Ureter (tissue), 1 donor: Measurements from ENCODE around the gene OPN4. TPM values are rescaled to one million over a fixed set of nuclear protein-coding genes. Genes with fewer than 3 reads are reported as not detected.

ENCODE experiments used
- DNase-seq: peaks from one replicate; pipeline ENCODE4 v3.0.0-alpha.2; 2020; ENCODE audit warnings: low spot score
- total RNA-seq: library from RNA; stranded (reverse); gene quantifications from one replicate; pipeline ENCODE4 v1.2.4, GENCODE V29; 2023
- donor health status: DM: yes; HTN: yes; CAD: no.

Gene OPN4
- total RNA-seq, 1 donor from 2014 or later, result not detected

DNA sequence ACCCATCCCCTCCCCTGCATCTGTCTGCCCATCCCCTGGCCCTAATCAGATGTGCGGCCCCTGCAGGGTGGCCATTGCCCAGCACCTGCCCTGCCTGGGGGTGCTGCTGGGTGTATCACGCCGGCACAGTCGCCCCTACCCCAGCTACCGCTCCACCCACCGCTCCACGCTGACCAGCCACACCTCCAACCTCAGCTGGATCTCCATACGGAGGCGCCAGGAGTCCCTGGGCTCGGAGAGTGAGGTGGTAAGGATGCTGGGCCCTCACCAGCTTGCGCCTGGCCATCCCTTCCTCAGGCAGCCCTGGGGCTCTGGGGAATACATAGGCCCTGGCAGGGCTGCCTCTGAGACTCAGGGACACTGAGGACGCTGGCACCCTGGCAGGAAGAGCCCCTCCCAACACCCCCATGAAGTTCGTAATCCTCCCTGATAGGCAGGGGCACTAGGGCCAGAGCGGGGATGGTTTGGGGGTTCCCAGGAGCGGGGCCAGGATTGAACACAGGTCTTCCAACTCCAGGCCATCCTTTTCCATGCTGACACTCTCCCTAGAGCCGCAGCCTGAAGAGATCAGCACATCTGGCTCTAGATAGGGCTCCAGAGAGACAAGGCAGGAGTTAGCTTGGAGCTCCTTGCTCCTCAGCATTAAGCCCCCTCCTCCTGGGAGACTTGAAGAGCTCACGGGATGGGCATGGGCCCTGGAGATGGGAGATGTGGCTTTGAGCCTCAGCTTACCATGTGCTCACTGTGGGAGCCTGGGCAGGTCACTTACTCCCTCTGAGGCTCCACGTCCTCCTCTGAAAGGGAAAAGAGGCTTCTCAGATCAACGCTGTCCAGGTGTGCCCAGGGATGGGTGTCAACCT is 8.1 kb downstream of the OPN4 start:
- DNase-seq, result no peak

DNA sequence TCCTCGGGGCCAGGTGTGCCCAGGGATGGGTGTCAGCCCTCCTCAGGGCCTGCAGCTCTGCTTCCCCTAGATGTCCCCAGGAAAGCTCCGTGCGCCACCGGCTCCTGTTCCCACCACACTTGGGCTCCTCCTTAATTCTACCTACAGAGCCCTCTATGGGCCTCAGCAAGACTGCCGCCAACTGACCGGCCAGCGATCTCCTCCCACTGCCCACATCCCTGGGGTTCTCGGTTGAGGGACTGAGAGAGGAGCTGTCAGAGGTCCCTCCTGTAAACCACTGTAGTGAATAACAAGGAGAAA is 8.6 kb downstream of the OPN4 start:
- DNase-seq, result no peak

DNA sequence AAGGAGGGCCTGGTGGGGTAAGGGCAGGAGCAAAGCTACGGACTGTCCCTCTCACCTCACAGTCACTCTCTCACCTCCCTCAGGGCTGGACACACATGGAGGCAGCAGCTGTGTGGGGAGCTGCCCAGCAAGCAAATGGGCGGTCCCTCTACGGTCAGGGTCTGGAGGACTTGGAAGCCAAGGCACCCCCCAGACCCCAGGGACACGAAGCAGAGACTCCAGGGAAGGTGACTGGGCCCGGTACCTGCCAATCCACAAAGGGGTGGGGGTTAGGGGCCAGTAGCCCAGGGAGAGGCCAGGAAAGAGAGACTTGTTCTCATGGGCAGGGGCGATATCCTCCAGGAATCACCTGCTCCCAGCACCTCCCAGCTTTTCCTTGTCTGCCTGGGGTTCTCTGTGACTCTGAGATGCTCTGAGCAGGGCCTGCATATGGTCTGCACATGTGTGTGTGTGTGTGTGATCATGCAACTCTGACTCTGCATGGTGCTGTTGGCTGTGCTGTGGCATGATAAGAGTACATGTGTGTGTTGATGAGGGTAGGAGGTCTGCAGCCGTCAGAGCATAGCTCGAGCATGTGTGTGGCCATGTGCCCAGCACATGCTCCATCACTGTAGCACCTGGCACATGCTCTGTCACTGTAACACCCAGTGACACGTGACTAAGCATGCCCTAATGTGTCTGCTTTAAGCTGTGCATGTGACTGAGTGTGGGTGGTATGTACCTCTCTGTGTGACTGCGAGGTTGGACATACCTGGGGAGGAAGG is 9.4 kb downstream of the OPN4 start:
- DNase-seq, result no peak

DNA sequence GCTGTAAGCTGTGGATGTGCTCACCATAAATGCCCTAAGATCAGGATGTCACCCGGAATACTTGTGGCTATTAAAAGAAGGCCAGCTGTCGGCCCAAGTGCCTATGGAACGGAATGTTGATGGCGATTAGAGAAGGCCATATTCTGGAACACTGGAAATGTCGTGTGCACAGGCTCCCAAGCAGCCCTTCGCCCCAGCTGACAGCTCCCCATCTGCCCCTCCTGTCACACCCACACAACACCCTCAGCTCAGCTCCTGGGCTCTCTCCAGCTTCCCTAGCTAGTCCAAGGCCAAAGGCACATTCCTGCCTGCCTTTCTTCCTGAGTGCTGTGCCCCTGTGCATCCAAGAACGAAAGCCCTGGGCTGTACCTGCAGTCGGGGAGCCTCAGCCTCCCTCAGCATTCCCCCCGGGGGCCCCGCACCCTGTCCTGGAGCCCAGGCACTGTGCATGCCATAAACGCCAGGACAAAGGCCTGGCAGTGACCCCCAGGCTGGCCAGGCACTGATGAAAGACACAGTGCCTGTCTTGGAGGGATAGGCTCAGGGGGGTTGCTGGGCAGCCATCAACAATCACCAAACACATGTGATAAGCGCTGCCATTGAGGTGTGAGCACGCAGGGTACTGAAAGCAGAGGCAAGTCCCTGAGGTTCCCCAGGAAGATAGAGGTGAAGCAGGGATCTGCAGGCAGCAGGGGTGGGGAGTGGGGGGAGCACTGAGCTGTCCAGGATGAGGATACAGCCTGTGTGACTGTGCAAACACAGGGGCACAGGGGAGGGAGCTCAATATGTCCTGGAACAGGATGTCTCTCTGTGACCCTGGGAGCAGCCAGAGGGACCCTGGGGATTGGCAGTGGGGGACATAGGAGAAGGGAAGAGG is 10.2 kb downstream of the OPN4 start:
- DNase-seq, result no peak

DNA sequence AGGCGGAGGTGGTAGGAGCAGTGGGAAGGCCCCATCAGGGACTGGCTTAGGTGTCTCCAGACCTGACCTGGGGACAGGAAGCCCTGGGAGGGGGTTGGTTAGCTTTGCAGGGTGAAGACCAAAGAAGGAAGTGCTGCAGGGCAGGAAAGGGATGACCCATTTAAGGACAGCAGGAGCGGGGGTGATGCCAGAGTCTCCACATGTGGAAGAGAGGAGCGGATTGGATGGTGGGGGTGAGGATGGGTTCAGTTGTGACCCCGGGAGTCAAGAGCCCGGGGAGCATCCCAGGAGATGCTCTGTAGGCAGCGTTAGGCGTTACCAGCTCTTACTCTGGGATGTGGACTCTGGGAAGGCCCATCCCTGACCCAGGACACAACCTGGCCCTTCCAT is 10.9 kb downstream of the OPN4 start:
- DNase-seq, result no peak

DNA sequence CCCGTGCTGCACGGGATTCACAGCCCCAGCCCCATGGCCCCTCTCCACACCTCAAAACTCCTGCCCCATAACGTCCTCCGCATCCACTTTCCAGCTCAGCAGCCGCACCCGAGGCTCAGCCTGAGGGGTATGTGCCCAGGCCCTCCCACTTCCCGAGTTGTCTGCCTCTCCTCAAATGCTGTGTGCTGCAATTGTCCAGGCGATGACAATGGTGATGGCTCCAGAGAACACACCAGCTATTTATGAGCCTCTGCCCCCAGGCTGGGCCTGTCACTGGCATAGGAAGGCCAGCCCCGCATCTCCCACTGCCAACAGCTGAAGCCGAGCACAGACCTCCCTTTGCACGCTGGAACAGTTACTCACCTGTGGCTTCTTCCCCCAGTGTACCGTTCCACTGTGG is 11.5 kb downstream of the OPN4 start:
- DNase-seq, result no peak

DNA sequence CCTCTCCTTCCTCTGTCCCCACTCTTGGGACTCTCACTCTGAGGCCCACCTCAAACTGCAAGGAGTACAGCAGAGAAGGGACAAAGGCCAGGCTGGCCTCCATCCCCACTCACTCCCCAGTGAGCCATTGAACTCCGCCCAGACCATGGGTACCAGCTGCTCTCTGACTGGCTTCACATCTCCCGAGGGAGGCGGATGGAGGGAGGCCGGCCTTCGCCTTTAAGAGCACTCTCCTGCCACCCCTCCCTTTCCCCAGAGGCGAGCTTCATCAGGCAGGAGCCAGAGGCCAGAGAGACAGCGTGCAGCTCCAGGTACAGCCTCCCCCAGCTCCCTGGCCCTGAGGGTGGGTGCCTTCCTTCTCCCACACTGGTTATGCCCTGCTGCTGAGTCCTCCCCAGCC is 12.2 kb downstream of the OPN4 start:
- DNase-seq, result no peak

DNA sequence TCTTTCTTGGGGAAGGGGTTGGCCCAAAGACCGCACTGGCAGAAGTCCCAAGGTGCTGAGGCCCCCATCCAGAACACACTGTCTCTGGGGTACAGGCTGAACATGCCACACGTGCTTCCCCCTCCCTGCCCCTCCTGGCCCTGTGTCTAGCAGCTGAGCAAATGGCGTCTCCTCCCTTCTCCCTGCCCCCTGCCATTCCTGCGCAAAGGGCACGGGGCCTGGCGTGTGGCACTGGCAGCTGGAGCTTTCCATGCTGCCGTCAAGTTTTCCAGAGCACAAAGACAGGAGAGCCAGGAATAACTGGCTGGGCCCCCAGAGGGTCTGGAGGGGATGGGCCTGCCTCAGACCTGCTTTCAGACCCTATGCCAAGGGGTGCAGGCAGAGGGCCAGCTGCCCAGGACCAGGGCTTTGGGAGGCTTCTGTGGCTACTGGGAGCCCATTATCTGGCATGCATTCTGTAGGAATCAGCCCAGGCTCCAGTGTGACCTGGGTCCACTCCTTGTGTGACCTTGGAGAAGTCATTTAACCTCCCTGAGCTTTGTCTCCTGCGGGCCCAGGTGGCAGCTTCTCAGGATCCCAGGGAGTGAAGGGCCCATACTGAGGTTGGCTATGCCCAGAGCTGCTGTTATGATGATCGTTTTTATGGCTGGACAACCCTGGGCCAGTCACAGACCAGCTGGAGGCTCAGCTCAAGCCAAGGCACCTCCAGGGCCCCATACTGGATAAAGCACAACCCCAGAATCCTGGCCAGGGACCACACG is 13.3 kb downstream of the OPN4 start:
- DNase-seq, result no peak

DNA sequence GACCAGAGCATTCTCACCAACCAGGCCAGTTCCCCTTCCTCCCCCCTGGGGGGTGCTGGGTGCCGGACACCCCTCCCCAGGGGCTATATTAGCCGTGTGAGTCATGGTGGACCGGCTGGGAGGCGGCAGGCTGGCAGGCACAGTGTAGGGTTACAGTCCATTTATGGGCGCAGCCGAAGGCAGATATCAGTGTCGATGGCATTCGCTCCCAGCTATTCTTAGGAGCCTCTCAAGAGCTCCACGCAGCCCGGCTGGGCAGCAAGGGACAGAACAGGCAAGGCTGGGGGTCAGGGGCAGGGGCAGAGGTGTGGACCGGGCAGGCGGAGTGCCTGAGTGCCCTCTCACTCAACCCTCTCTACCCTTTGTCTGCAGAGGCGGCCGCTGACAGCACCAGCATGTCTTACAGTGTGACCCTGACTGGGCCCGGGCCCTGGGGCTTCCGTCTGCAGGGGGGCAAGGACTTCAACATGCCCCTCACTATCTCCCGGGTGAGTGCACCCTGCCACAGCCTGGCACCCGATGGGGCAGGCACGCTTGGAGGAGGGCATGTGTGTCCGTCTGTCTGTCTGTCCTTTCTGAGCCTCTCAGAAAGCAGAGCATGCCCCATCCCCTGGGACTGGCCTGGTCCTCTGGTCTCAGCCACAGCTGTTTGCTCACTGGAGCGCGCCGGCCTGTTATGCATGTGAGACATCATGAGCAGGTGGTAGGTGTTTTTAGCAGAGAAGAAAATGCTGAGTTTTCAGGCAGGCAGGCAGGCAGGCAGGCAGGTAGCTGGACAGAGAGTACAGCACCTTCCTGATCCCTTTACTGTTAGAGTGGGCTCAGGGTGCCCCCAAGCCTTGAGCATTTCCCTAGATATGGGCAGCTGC is 14.2 kb downstream of the OPN4 start, which contains the start of gene LDB3:
TSS of gene LDB3 (plus strand) at position 215 of the 869 bp plus-strand sequence. CDS start at position 396, 181 bp downstream.
- DNase-seq, result peak; percentile 69

DNA sequence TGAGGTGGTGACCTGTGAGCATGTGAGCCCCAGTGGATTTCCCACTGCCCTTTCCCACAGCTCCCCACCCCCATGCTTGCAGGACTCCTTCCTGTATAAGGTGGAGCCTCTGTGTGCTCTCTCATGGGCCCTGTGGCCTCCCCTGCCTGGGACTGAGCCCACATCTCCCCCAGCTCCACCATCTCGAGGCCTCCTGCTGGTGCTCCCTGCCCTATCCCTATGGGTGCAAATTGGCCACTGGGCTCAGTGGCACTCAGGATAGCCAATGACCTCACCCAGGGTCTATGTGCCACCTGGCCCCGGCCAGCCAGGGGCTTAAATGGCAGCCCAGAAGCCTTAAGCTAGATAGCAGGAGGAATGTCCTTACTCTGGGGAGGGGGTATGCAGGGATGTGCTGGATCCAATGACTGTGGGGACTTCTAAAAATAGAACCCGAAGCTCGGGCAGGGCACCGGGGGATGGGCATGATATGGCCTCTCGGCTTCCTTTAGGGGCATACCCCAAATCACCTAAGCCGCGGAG is 16.0 kb downstream of the OPN4 start:
- no peak for DNase-seq

DNA sequence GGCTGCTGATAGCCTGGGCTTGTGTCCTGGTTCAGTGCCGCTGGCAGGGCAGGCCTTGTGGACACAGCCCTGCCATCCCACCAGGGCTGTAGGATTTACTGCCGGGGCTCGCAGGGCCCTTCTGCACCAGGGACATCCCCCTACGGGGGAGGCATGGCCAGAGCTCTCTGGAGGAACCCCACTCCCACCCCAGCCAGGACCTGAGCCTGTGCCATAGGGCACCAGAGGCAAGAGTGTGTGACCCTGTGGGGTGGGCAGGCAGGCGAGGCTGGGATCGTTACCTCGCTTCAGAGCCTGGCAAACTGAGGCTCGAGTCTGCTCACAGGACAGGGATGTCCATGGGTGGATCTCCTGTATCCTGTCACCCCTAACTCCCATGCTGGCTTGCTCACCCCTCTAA is 16.5 kb downstream of the OPN4 start:
- DNase-seq, result no peak

DNA sequence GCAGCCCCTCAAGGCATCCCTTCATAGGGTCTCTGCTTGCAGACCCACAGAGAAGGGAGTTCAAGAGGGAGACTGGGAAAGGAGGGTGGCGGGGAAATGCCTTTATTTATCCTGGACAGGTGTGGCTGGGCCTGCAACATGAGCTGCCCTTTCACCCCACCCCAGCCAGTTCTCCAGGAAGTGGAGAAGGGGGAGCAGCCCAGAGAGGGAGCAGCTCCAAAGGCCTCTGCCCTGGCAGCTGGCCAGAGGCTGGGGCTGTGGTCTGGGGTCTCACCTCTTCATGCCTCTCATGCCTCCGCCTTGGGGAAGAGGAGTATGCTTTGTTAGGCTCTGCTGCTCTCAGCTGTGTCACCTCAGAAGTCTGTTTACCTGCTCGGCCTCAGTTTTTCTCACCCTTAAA is 17.1 kb downstream of the OPN4 start:
- peak; percentile 65 for DNase-seq

DNA sequence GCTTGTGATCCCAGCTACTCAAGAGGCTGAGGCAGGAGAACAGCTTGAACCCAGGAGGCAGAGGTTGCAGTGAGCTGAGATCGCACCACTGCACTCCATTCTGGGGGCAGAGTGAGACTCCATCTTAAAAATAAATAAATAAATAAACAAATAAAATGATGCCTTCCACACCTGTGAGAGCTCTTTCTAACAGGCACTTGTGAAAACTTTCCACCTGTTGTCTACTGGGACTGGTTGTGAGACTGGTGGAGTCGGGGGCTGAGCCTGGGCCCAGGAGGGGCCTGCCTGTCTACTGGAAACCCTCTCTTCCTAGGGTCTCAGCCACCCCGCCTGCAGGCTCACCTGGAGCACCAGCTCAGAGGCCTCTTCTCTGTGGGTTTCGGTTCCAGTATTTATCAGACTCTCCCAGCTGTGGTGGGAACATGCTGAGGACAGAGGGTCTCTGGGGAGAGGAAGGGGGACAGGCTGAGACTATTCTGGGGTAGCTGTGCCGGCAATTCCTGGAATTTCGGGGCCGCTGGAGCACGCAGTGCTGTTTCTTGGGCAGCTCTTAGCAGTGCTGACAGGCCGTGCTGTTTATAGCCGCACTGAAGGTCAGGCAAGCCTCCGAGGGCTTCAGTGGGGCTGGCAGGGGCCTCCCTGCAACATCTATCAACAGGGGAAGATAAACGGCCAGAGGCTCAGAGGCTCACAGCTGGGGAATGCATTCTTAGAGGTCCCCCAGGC is 17.8 kb downstream of the OPN4 start:
- DNase-seq, result peak; percentile 72

DNA sequence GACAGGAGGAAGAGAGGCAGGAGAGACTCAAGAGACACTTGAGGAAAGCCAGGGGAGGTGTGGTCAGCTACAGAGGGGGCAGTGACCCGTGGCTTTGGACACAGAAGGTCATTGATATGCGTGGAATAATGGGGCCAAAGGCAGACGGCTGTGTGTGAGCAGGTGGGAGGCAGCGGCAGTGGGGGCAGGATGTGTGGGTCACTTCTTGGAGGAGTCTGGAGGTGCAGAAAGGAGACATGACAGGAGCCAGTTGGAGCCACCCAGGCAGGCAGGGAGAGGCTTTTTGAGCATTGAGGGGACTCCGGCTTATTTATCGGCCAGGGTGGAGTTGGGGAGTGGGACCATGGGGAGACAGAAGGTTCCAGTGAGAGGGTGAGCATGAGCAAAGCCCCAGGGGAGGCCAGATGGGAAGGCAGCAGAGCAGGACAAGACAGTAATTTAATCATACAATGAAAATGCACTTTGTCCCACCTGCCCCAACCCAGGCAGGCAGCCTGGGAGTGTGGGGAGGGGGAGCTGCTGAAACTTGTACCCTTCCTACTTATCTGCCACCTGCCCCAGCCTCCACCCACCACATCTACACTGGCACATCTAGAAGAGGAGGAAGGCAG is 19.0 kb downstream of the OPN4 start:
- no peak for DNase-seq

DNA sequence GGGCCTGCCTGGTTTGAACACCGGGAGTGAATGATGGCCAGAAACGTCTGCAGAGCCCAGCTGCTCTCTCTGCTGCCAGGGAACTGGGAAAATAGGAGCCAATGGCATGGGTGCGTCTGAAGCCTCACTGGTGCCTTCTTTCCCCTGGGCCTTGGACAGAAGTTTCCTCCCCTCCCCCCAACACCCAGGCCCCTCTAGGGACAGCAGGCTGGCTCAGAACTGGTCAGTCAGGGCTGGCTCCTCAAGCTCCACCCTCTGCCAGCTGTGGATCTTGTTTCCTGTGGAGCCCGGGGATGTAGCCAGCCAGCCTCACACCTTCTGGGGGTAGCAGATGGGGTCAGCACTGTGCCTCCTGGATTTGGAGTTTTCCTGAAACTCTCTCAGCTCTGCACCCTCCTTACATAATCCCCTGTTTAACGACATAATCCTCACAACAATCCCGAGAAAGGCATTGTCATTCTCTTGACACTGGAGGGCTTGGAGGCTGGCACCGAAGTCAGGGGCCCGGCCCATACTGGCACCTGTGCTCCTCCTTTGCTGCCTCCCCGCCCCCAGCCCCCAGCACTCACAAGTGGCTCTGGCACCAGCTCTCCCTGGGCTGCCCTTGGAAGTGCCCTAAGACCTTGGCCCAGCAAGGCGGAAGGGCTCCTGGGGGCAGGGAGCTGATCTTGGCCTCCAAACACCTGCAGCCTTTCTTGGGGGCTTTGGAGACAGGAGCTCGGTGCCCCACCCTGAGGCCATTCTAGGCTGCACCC is 19.7 kb downstream of the OPN4 start:
- no peak for DNase-seq

DNA sequence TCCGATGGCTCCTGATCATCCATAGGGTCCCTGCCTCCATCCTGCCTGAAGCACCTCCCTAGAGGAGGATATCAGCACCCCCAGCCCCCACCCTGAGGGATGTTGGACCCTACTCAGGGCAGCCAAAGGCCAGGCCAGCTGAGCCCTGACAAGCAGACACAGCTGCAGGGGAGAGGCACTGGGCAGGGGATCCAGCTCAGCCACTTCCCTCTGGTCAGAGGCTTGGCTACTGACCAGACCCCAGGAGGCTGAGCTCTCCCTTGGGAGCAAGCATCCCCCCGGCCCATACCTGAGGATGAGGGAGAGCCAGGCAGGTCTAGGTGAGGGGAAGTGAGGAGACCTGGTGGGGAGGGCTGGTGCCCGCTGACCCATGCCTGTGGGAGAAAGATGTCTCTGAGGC is 20.6 kb downstream of the OPN4 start:
- no peak for DNase-seq

DNA sequence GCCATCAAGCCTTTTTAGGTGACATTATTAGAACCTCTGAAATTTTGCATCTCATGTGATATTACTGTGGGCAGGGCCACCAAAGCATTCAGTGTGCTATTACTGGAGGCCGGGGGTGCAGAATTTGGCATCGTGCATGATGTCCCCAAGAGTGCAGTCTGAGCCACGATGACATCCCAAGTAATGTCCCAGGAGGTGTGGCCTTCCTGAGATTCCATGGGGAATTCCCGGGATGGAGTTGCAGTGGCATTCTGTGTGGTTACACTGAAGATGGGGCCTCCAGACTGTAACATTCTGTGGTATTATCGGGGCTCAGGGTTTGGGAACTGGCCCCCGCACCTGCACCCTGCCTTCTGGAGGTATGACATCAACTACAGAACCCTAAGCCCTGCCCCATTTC is 23.0 kb downstream of the OPN4 start:
- no peak for DNase-seq

DNA sequence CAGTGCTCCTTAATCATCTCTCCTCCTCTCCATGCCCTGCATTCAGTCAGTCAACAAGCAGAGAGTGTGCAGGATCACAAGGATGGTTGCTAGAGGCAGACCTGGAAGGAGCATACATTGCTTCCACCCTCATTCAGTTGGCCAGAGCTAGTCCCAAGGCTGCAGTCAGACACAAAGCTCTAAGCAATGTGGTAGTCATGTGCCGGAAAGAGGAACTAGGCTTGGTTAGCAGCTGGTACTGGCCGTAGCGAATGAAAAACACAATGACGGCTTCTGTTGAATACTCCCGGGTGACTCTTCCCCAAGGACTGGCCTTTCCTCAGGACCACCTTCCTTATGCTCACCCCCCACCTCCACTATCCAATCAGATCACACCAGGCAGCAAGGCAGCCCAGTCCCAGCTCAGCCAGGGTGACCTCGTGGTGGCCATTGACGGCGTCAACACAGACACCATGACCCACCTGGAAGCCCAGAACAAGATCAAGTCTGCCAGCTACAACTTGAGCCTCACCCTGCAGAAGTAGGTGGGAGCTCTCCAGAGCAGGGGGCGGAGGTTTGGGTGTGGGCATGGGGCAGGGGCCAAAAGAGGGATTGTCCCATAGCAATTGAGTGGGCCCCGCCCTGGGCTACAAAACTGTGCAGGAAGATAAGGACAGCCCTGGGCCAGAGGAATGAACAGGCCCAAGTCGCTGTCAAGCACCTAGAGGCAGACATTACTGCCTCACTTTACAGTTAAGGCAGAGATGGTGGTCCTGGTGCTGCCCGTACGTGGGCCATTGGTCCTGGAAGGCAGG is 24.8 kb downstream of the OPN4 start:
- DNase-seq, result no peak
